Measurements from ENCODE around the gene SPHK2. TPM values are rescaled to one million over a fixed set of nuclear protein-coding genes. Genes with fewer than 3 reads are reported as not detected.

SPHK2 gene
- total RNA-seq, 4 donors from 2014 or later = 17.1 to 45.4 (median 31.4) TPM

- no peak for TF ChIP-seq CTCF (IDR thresholded peaks at IDR 0.05)
- TF ChIP-seq POLR2A (IDR thresholded peaks at IDR 0.05) = no peak
- no peak overlapping the region for H3K4me3 ChIP-seq (replicated peaks in 1 of 3)
- no peaks in the 10 kb centered on the region for H3K27me3 ChIP-seq
- H3K27ac ChIP-seq = no peak overlapping the region
- intact Hi-C loops (cut with DNase I) = no loop called here
- no peak for DNase-seq
- H3K36me3 ChIP-seq = no peaks in the 10 kb centered on the region
- no peaks in the 10 kb centered on the region for H3K4me1 ChIP-seq
- 74 to 77% methylated on average over 34 to 36 of the region's 39 CpGs for WGBS, 2 donors
- H3K9me3 ChIP-seq = no peaks in the 10 kb centered on the region
Observed at GRCh38 chr19:48596679-48597465, 22.4 kb upstream of the SPHK2 start.

GRCh38 chr19:48598996-48599700 is 20.2 kb upstream of the SPHK2 start:
- no peaks in the 10 kb centered on the region for H3K36me3 ChIP-seq
- no peaks in the 10 kb centered on the region for H3K27me3 ChIP-seq
- H3K4me3 ChIP-seq (replicated peaks in 1 of 3) = no peak overlapping the region
- no peak for DNase-seq
- TF ChIP-seq POLR2A (IDR thresholded peaks at IDR 0.05) (no peak), CTCF (IDR thresholded peaks at IDR 0.05) (no peak)
- intact Hi-C loops (cut with DNase I) = no loop called here
- H3K27ac ChIP-seq = no peak overlapping the region
- H3K9me3 ChIP-seq = no peaks in the 10 kb centered on the region
- H3K4me1 ChIP-seq = no peaks in the 10 kb centered on the region
- WGBS, 2 donors = 52 to 56% methylated on average over 18 to 24 of the region's 30 CpGs

- TF ChIP-seq CTCF (IDR thresholded peaks at IDR 0.05) = no peak
- no peak for TF ChIP-seq POLR2A (IDR thresholded peaks at IDR 0.05)
- no peaks in the 10 kb centered on the region for H3K36me3 ChIP-seq
- no peak for DNase-seq
- no peak overlapping the region for H3K4me3 ChIP-seq (replicated peaks in 1 of 3)
- H3K27me3 ChIP-seq = no peaks in the 10 kb centered on the region
- H3K4me1 ChIP-seq = no peaks in the 10 kb centered on the region
- 85 to 86% methylated on average over 13 to 15 of the region's 21 CpGs for WGBS, 2 donors
- no peak overlapping the region for H3K27ac ChIP-seq
- no peaks in the 10 kb centered on the region for H3K9me3 ChIP-seq
- intact Hi-C loops (cut with DNase I) = no loop called here
Observed at GRCh38 chr19:48600679-48601417, 18.5 kb upstream of the SPHK2 start.

- no peak for DNase-seq
- Histone ChIP-seq H3K4me3 (replicated peaks in 1 of 3) (no peak overlapping the region), H3K27me3 (no peaks in the 10 kb centered on the region), H3K36me3 (no peaks in the 10 kb centered on the region), H3K9me3 (no peaks in the 10 kb centered on the region), H3K27ac (no peak overlapping the region), H3K4me1 (no peaks in the 10 kb centered on the region)
- TF ChIP-seq POLR2A (IDR thresholded peaks at IDR 0.05) (no peak), CTCF (IDR thresholded peaks at IDR 0.05) (no peak)
- WGBS, 2 donors = 81 to 86% methylated on average over 9 of the region's 9 CpGs
- intact Hi-C loops (cut with DNase I) = no loop called here
Observed at GRCh38 chr19:48603001-48603400, 16.3 kb upstream of the SPHK2 start.
